H1 (cell line): Measurements from ENCODE around the gene ITSN1. TPM values are rescaled to one million over a fixed set of nuclear protein-coding genes. Genes with fewer than 3 reads are reported as not detected.

Experiments
- CTCF ChIA-PET: fragments of 300-600 bp; sonication (Branson Sonifier 250); formaldehyde crosslinking; loops from one replicate; lab custom pipeline; 2021; ENCODE audit not compliant: partially characterized antibody; lab: Charles Lee
- POLR2A ChIA-PET: fragments of 300-600 bp; sonication (Branson Sonifier 250); formaldehyde crosslinking; loops from one replicate; lab custom pipeline; 2021; ENCODE audit warnings: inconsistent platforms; ENCODE audit not compliant: partially characterized antibody; lab: Charles Lee
- DNase-seq, 2 experiments: peaks; one replicate each; pipeline versions ENCODE4 v3.0.0 to v3.0.0-alpha.2; 2010 to 2022; ENCODE audit warnings: low spot score in 2 of 2, low read depth in 1 of 2, mixed read lengths in 1 of 2
- FAIRE-seq: peaks from 2 replicates; lab custom pipeline; 2011; peaks lifted over from hg19 to GRCh38; lab: Jason Lieb, UNC
- H2AFZ ChIP-seq: 2 replicates; pipeline ENCODE4 v1.8.1; 2012; ENCODE audit warnings: low read length, inconsistent platforms
- H2AK5ac ChIP-seq: 2 replicates; pipeline ENCODE4 v1.6.1; 2013; ENCODE audit warnings: low read depth, low read length
- H2BK120ac ChIP-seq: replicated peaks from 2 replicates; pipeline ENCODE3; 2013; ENCODE audit warnings: low read depth, low read length, inconsistent platforms
- H2BK12ac ChIP-seq: 2 replicates; pipeline ENCODE4 v1.6.1; 2013; ENCODE audit warnings: low read depth, low read length
- H2BK15ac ChIP-seq: 2 replicates; pipeline ENCODE4 v1.6.1; 2013; ENCODE audit warnings: low read length
- H2BK20ac ChIP-seq: 2 replicates; pipeline ENCODE4 v1.6.1; 2013; ENCODE audit warnings: low read length
- H2BK5ac ChIP-seq: 2 replicates; pipeline ENCODE4 v1.6.1; 2013; ENCODE audit warnings: low read depth, low read length
- H3K14ac ChIP-seq: 2 replicates; pipeline ENCODE4 v1.6.1; 2013; ENCODE audit warnings: inconsistent platforms; ENCODE audit not compliant: insufficient read length
- H3K18ac ChIP-seq: 2 replicates; pipeline ENCODE4 v1.6.1; 2013; ENCODE audit warnings: low read length; ENCODE audit errors: extremely low read depth
- H3K23ac ChIP-seq: 2 replicates; pipeline ENCODE4 v1.6.1; 2013; ENCODE audit warnings: inconsistent platforms; ENCODE audit not compliant: insufficient read length
- H3K23me2 ChIP-seq: 2 replicates; pipeline ENCODE4 v1.6.1; 2013; ENCODE audit warnings: low read depth, low read length
- H3K27ac ChIP-seq: 2 replicates; pipeline ENCODE4 v1.6.1; 2011; ENCODE audit warnings: low read depth, low read length, inconsistent platforms
- H3K27me3 ChIP-seq, 4 experiments: replicated peaks in 1 of 4; 1 replicate in 1 of 4; 2 replicates in 3 of 4; pipeline versions ENCODE4 v1.6.1 to v1.8.1; 2011 to 2013; ENCODE audit warnings: low read length in 3 of 4, mild to moderate bottlenecking in 3 of 4, inconsistent platforms in 2 of 4, mixed read lengths in 2 of 4, moderate library complexity in 1 of 4; ENCODE audit not compliant: control insufficient read depth in 3 of 4, insufficient read depth in 3 of 4; ENCODE audit errors: extremely low read depth in 1 of 4
- H3K36me3 ChIP-seq, 4 experiments: 2 replicates each; pipeline versions ENCODE4 v1.6.1 to v1.8.1; 2011 to 2013; ENCODE audit warnings: mild to moderate bottlenecking in 4 of 4, low read length in 3 of 4, moderate library complexity in 2 of 4, control low read depth in 1 of 4, inconsistent platforms in 1 of 4; ENCODE audit not compliant: insufficient read depth in 4 of 4, control insufficient read depth in 2 of 4
- H3K4ac ChIP-seq: replicated peaks from 2 replicates; pipeline ENCODE3; 2013; ENCODE audit warnings: low read length, low read depth, mixed read lengths, inconsistent platforms; ENCODE audit not compliant: insufficient read length
- H3K4me1 ChIP-seq, 4 experiments: replicated peaks in 1 of 4; 1 replicate in 1 of 4; 2 replicates in 3 of 4; pipeline versions ENCODE4 v1.6.1 to v1.8.1; 2011 to 2013; ENCODE audit warnings: low read length in 3 of 4, inconsistent platforms in 2 of 4, mixed read lengths in 1 of 4; ENCODE audit not compliant: insufficient read depth in 4 of 4, control insufficient read depth in 3 of 4
- H3K4me2 ChIP-seq, 2 experiments: 2 replicates each; pipeline versions ENCODE4 v1.6.1 to v1.8.1; 2011 to 2013; ENCODE audit warnings: low read depth in 2 of 2, low read length in 2 of 2, control low read depth in 1 of 2, inconsistent platforms in 1 of 2, mild to moderate bottlenecking in 1 of 2; ENCODE audit not compliant: insufficient read depth in 1 of 2
- H3K4me3 ChIP-seq, 4 experiments: fragments of 200-600, 300-600 bp in 1 of 4; sonication (generic), shearing (Covaris generic), sonication (Bioruptor Twin) in 1 of 4; 2 replicates each; pipeline versions ENCODE4 v1.5.1 to v1.8.1; 2011 to 2016; ENCODE audit warnings: low read length in 4 of 4, low read depth in 3 of 4, control low read depth in 2 of 4, inconsistent platforms in 2 of 4, mild to moderate bottlenecking in 2 of 4, mixed read lengths in 1 of 4, moderate library complexity in 1 of 4; ENCODE audit not compliant: insufficient read depth in 2 of 4; ENCODE audit errors: extremely low read depth in 1 of 4
- H3K56ac ChIP-seq: replicated peaks from 2 replicates; pipeline ENCODE3; 2013; ENCODE audit warnings: low read depth, mild to moderate bottlenecking, mixed read lengths, low read length, inconsistent platforms; ENCODE audit not compliant: insufficient read length
- H3K79me1 ChIP-seq: 2 replicates; pipeline ENCODE4 v1.6.1; 2013; ENCODE audit warnings: low read depth, low read length, control low read depth
- H3K79me2 ChIP-seq, 2 experiments: 2 replicates each; pipeline versions ENCODE4 v1.6.1 to v1.8.1; 2012 to 2013; ENCODE audit warnings: low read length in 2 of 2, mild to moderate bottlenecking in 2 of 2, inconsistent platforms in 1 of 2; ENCODE audit not compliant: insufficient read depth in 2 of 2, control insufficient read depth in 1 of 2
- H3K9ac ChIP-seq, 4 experiments: replicated peaks in 1 of 4; 1 replicate in 1 of 4; 2 replicates in 3 of 4; pipeline versions ENCODE4 v1.6.1 to v1.8.1; 2011 to 2013; ENCODE audit warnings: low read depth in 3 of 4, low read length in 3 of 4, control low read depth in 2 of 4, mild to moderate bottlenecking in 2 of 4, moderate library complexity in 2 of 4, inconsistent platforms in 1 of 4; ENCODE audit errors: extremely low read depth in 1 of 4
- H3K9me3 ChIP-seq, 2 experiments: 2 replicates each; pipeline versions ENCODE4 v1.6.1 to v1.8.1; 2012 to 2013; ENCODE audit warnings: mild to moderate bottlenecking in 2 of 2, moderate library complexity in 2 of 2, control low read depth in 1 of 2, inconsistent platforms in 1 of 2, low read depth in 1 of 2, low read length in 1 of 2, mixed read lengths in 1 of 2; ENCODE audit not compliant: insufficient read depth in 2 of 2
- H4K20me1 ChIP-seq, 2 experiments: replicated peaks in 1 of 2; 2 replicates each; pipeline versions ENCODE3 to v1.8.1; 2011 to 2013; ENCODE audit warnings: inconsistent platforms in 2 of 2, low read length in 2 of 2, mild to moderate bottlenecking in 1 of 2; ENCODE audit not compliant: insufficient read depth in 2 of 2, control insufficient read depth in 1 of 2
- H4K5ac ChIP-seq: 2 replicates; pipeline ENCODE4 v1.6.1; 2013; ENCODE audit warnings: low read length, low read depth, mixed read lengths, inconsistent platforms; ENCODE audit not compliant: insufficient read length
- H4K8ac ChIP-seq: 2 replicates; pipeline ENCODE4 v1.8.0; 2013; ENCODE audit warnings: mild to moderate bottlenecking, moderate library complexity, low read length, inconsistent platforms; ENCODE audit not compliant: insufficient read depth; ENCODE audit errors: extremely low read depth
- H4K91ac ChIP-seq: replicated peaks from 2 replicates; pipeline ENCODE3; 2013; ENCODE audit warnings: low read length, mixed read lengths, inconsistent platforms; ENCODE audit not compliant: insufficient read length
- CBX5 ChIP-seq: fragments of 300-800, 300-1000 bp; sonication (generic); IDR thresholded peaks from 2 replicates; pipeline ENCODE4 v1.7.1; 2016; ENCODE audit warnings: antibody characterized with exemption, low read length, low read depth
- EP300 ChIP-seq, 2 experiments: IDR thresholded peaks; 1 replicate in 1 of 2; 2 replicates in 1 of 2; pipeline ENCODE4 v1.6.1; 2011 to 2012; ENCODE audit warnings: low read depth in 2 of 2, low read length in 2 of 2, mild to moderate bottlenecking in 2 of 2, borderline replicate concordance in 1 of 2, inconsistent platforms in 1 of 2, moderate library complexity in 1 of 2
- FOSL1 ChIP-seq: IDR thresholded peaks from 2 replicates; pipeline ENCODE4 v1.6.1; 2011; ENCODE audit warnings: mild to moderate bottlenecking, low read depth, low read length, moderate library complexity; ENCODE audit not compliant: insufficient read depth
- POLR2AphosphoS5 ChIP-seq: IDR thresholded peaks from 2 replicates; pipeline ENCODE4 v1.6.1; 2011; ENCODE audit warnings: low read depth, low read length
- SAP30 ChIP-seq: fragments of 300-600 bp; sonication (generic); IDR thresholded peaks from 2 replicates; pipeline ENCODE4 v1.7.1; 2012; ENCODE audit warnings: low read length, moderate library complexity, mild to moderate bottlenecking, inconsistent platforms; ENCODE audit not compliant: insufficient read depth, insufficient replicate concordance
- SP2 ChIP-seq: IDR thresholded peaks from 2 replicates; pipeline ENCODE4 v1.6.1; 2012; ENCODE audit warnings: mild to moderate bottlenecking, low read length, inconsistent platforms
- TAF7 ChIP-seq: optimal IDR thresholded peaks from 2 replicates; pipeline ENCODE3; 2011; ENCODE audit warnings: low read depth, mild to moderate bottlenecking, inconsistent platforms, low read length, moderate library complexity, borderline replicate concordance
- WGBS, 2 experiments: shearing (Covaris generic) in 1 of 2; methylation state at CpG; one replicate each; pipeline versions ENCODE4 v1.1.6 to v1.1.7; 2013 to 2015; ENCODE audit warnings: low lambda C conversion rate in 2 of 2, mixed read lengths in 2 of 2, inconsistent platforms in 1 of 2, low coverage in 1 of 2, missing lambda C conversion rate in 1 of 2; ENCODE audit not compliant: insufficient replicate concordance in 2 of 2, insufficient coverage in 1 of 2, insufficient read length in 1 of 2; ENCODE audit errors: extremely low coverage in 1 of 2, missing lambda C conversion rate in 1 of 2; 5-methylcytosine and 5-hydroxymethylcytosine counted together
- polyA plus RNA-seq, 7 experiments: library from polyadenylated mRNA; depleted of rRNA in 3 of 7; stranded (reverse) in 5 of 7; unstranded in 2 of 7; fragments of >200 nt in 5 of 7; fragments of 200-250 nt in 2 of 7; gene quantifications; 1 replicate in 5 of 7; 2 replicates in 1 of 7; 4 replicates in 1 of 7; pipeline versions ENCODE4 v1.2.1 to v1.2.3, GENCODE V29; 2011 to 2013; ENCODE audit warnings: missing spikeins in 2 of 7, mixed read lengths in 2 of 7
- total RNA-seq: library from RNA; stranded (reverse); fragmentation: NEBNext Ultra II Directional; extraction: Animal tissue kit (Norgen Biotek cat#: 25700); gene quantifications from 2 replicates; pipeline ENCODE4 v1.2.1, GENCODE V29; 2021

Gene ITSN1
- total and polyA plus RNA-seq, 2 of the 8 experiments (the other 6 are each of a cell fraction or from before 2014, with no cell fraction given), result 60.8 to 78.1 TPM

DNA sequence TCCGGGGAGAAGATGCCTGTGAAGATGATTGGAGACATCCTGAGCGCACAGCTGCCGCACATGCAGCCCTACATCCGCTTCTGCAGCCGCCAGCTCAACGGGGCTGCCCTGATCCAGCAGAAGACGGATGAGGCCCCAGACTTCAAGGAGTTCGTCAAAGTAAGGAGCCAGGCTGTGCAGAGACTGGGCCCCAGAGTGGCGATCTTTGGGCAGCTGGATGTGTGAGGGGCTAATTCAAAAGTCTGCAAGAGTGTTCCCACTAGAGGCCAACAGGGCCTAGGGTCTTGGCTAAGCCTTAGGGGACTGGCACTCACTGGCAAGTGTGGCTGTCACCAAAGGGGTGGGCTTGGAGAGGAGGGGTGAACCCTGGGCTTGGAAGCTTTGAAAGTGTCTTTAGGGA lies 222.9 kb downstream of the ITSN1 start:
- no peak overlapping the region for H3K23ac ChIP-seq
- H4K91ac ChIP-seq, result no peak overlapping the region
- no peak overlapping the region for H4K8ac ChIP-seq
- H3K4me1 ChIP-seq, result no peaks in the 10 kb centered on the region
- no peak overlapping the region for H3K14ac ChIP-seq
- WGBS, 2 experiments, result 91% methylated on average over 9 of the region's 9 CpGs; no CpG with 5 or more reads in 1 of the 2 experiments
- no peak overlapping the region for H3K56ac ChIP-seq
- H3K9me3 ChIP-seq, result no peaks in the 10 kb centered on the region; a peak in 1 of 4 replicates
- no peak overlapping the region for H2AFZ ChIP-seq
- no peak overlapping the region for H3K4me2 ChIP-seq
- H2BK5ac ChIP-seq, result no peak overlapping the region
- FAIRE-seq (no peak), DNase-seq (no peak)
- H3K9ac ChIP-seq, result no peak overlapping the region
- H2BK15ac ChIP-seq, result no peak overlapping the region
- H2BK20ac ChIP-seq, result no peak overlapping the region
- H3K36me3 ChIP-seq, result no peaks in the 10 kb centered on the region
- no peaks in the 10 kb centered on the region for H3K23me2 ChIP-seq
- H3K79me2 ChIP-seq, result no peaks in the 10 kb centered on the region
- H2BK12ac ChIP-seq, result no peak overlapping the region
- no peak overlapping the region for H3K18ac ChIP-seq
- CTCF ChIA-PET, result interaction anchor here (0.8 to 1.5 kb wide), 2 partner anchors 21 to 27 kb away, joined by 3 to 4 read pairs; no protein-coding TSS in a partner anchor
- no peak overlapping the region for H3K27ac ChIP-seq
- no peak overlapping the region for H3K4ac ChIP-seq
- H3K4me3 ChIP-seq, result no peak overlapping the region
- H4K5ac ChIP-seq, result no peak overlapping the region
- H2BK120ac ChIP-seq, result no peak overlapping the region
- POLR2A ChIA-PET, result interaction anchor here (0.9 kb wide), 1 partner anchor 38 kb away, joined by 4 read pairs; no protein-coding TSS in a partner anchor
- no peaks in the 10 kb centered on the region for H3K79me1 ChIP-seq
- no peaks in the 10 kb centered on the region for H4K20me1 ChIP-seq
- no peaks in the 10 kb centered on the region; a peak in 1 of 7 replicates for H3K27me3 ChIP-seq
- no peak overlapping the region for H2AK5ac ChIP-seq
- TF ChIP-seq POLR2AphosphoS5 (no peak), TAF7 (no peak), SP2 (no peak), FOSL1 (no peak), SAP30 (no peak), CBX5 (no peak), EP300 (IDR thresholded peaks at IDR 0.05; ENCODE audit: borderline replicate concordance in 1 of 2, low read depth in 2 of 2, low read length in 2 of 2) (no peak)
